ENCODE results near the gene DOCK1.

DNA sequence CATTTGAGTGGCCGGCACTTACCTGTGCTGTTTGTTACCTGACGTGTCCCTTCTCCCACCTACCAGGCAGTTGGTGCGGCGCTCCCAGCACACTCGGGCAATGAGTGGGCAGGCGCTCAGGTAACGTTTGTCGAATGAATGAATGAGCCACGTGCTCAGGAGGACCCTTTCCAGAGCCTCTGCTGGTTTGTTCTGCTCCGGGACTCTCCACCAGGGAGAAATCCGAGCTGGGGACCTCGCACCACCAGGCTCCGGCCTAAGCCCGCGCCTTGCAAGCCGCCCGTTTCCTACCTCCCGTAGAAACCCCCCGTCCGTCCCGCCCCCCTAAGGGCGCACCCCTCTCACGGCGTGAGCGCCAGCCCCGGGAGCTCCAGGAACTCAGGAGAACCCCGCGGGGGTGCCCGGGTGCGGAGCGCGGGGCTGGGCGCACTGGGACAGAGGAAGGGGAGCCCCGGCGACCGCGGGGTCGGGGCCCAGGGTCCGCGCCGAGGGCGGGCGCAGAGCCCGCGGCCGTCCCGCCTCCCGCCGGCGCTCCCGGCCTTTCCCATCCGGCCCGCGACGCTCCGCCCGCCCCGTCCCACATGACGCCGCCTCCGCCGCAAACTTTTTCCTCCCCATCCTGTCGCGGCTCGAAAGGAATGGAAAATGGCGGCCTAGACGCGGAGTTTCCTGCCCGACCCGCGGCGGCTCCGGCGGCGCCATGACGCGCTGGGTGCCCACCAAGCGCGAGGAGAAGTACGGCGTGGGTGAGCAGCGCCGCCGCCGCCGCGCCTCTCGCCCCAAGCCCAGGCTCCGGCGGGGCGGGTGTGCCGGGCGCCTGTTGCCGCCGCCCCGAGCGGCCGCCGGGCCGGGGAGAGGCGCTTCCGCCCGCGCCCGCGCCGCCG is at the start of gene DOCK1:
- TF ChIP-seq, protein P1, sequence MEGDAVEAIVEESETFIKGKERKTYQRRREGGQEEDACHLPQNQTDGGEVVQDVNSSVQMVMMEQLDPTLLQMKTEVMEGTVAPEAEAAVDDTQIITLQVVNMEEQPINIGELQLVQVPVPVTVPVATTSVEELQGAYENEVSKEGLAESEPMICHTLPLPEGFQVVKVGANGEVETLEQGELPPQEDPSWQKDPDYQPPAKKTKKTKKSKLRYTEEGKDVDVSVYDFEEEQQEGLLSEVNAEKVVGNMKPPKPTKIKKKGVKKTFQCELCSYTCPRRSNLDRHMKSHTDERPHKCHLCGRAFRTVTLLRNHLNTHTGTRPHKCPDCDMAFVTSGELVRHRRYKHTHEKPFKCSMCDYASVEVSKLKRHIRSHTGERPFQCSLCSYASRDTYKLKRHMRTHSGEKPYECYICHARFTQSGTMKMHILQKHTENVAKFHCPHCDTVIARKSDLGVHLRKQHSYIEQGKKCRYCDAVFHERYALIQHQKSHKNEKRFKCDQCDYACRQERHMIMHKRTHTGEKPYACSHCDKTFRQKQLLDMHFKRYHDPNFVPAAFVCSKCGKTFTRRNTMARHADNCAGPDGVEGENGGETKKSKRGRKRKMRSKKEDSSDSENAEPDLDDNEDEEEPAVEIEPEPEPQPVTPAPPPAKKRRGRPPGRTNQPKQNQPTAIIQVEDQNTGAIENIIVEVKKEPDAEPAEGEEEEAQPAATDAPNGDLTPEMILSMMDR (IDR thresholded peaks at IDR 0.05; ENCODE audit: poor library complexity, severe bottlenecking) = no peak
- no peak for TF ChIP-seq EZH2 (IDR thresholded peaks at IDR 0.05; ENCODE audit: borderline replicate concordance, insufficient read depth, low read length, poor library complexity, severe bottlenecking)
- TF ChIP-seq EP300 (conservative IDR thresholded peaks at IDR 0.05; ENCODE audit: poor library complexity, severe bottlenecking) = peak; percentile 16
- TF ChIP-seq POLR2AphosphoS5 (IDR thresholded peaks at IDR 0.05) = no peak
- TF ChIP-seq SMC3 (conservative IDR thresholded peaks at IDR 0.05; ENCODE audit: poor library complexity) = peak; percentile 46
- peak; percentile 57 for TF ChIP-seq MXI1 (conservative IDR thresholded peaks at IDR 0.05; ENCODE audit: poor library complexity, severe bottlenecking)
- peak; percentile 57 for TF ChIP-seq RAD21 (conservative IDR thresholded peaks at IDR 0.05)

Data from neural cell (in vitro differentiated cells).